ENCODE data around the gene GYS1. TPM values are rescaled to one million over a fixed set of nuclear protein-coding genes. Genes with fewer than 3 reads are reported as not detected.

The GYS1 gene
- total RNA-seq, 1 donor: 43.2 TPM

DNA sequence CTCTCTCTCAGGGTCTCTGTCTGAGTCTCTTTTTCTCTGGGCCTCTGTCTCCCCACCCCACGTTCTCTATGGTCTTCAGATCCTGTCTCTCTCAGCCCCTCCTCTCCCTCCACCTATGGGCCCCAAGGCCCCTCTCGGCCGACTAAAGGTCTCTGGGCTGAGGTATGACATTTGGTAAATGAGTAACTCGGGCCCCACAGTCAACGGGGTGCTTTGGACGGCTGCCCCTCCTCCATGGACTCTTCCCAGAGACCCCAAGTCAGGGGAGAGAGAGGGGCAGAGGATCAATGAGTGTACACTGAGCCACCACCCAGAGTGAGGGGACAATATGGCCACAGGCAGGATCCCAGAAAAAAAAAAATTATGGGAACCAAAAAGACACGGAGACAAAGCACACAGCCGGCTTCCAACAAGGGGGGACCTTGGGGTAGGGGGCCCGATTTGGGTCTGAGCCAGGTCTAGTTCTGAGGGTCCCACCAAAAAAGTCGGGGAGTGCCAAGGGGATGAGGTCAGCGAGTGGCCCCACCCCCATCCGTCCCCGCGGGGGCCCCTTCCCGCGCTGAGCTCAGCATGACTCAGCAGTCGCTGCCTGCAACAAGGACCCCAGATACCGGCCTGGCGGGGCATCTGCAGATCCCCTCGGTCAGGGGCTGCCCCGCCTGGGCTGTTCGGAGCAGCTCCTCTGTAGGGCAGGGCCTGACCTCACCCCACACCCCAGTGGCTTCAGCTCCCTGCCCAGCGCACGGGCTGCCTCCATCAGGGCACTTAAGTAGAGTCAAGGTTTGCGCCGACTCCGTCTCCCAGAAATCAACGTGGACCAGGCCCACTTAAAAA is 29.5 kb downstream of the GYS1 start:
- DNase-seq (ENCODE audit: low read depth): peak; percentile 77
- peak overlapping the region; percentile 25 for H3K4me3 ChIP-seq (ENCODE audit: low read depth, low read length)

DNA sequence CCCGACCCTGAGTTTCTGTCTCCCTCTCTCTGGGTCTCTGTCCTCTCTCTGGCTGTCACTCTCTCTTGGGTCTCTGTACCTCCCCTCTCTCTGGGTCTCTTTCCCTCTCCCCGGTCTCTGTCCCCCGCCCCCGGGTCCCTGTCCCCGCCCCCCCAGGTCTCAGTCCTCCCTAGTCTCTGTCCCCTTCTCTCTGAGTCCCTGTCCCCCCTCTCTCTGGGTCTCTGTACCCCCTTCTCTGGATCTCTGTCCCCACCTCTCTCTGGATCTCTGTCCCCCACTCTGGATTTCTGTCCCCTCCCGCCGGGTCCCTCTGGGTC is 30.3 kb downstream of the GYS1 start:
- DNase-seq (ENCODE audit: low read depth): no peak
- H3K4me3 ChIP-seq (ENCODE audit: low read depth, low read length): no peak overlapping the region
- TF ChIP-seq CTCF (IDR thresholded peaks at IDR 0.05; ENCODE audit: insufficient read depth, low read depth, low read length): no peak

More for the DNA sequence above, 29.5 kb downstream of the GYS1 start:
- TF ChIP-seq CTCF (IDR thresholded peaks at IDR 0.05; ENCODE audit: insufficient read depth, low read depth, low read length): no peak

DNA sequence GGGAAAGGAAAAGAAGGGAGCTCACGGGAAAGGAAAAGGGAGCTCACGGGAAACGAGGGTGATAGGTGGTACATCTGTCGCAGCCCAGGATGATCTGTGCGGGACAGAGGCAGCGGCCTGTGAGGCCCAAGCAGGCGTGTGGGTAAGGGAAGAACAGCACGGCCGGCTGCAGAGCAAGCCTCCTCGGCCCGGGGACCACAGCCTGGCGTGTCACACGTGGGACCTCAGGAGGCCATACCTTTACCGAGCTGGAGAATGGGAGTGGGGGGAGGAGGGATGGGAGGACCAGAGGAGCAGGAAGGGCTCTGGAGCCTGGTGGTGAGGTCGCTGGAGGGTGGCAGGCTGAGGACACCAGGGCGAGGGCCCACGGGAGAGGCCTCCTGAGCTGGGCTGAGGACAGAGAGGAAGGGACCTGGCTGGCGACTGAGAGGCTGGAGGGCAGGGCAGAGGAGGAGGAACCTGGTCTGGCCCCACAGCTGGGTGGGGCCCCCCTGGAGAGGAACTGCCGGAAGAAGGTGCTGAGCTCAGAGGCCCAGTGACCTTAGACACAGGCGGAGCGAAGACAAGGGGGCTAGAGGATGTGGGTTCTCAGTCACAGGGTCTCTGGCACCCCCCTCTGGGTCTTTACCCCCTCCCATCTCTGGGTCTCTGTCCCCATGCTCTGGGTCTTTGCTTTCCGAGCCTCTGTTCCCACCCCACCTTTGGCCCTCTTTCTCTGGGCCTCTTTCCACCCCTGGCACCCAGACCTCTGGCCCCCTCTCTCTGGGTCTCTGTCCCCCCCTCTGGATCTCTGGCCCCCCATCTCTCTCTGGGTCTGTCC is 30.9 kb downstream of the GYS1 start:
- TF ChIP-seq CTCF (IDR thresholded peaks at IDR 0.05; ENCODE audit: insufficient read depth, low read depth, low read length): no peak
- DNase-seq (ENCODE audit: low read depth): peak; percentile 28
- no peak overlapping the region for H3K4me3 ChIP-seq (ENCODE audit: low read depth, low read length)

GRCh38 chr19:48961673-48962028 is 31.5 kb downstream of the GYS1 start:
- no peak for TF ChIP-seq CTCF (IDR thresholded peaks at IDR 0.05; ENCODE audit: insufficient read depth, low read depth, low read length)
- no peak for DNase-seq (ENCODE audit: low read depth)
- no peak overlapping the region for H3K4me3 ChIP-seq (ENCODE audit: low read depth, low read length)

DNA sequence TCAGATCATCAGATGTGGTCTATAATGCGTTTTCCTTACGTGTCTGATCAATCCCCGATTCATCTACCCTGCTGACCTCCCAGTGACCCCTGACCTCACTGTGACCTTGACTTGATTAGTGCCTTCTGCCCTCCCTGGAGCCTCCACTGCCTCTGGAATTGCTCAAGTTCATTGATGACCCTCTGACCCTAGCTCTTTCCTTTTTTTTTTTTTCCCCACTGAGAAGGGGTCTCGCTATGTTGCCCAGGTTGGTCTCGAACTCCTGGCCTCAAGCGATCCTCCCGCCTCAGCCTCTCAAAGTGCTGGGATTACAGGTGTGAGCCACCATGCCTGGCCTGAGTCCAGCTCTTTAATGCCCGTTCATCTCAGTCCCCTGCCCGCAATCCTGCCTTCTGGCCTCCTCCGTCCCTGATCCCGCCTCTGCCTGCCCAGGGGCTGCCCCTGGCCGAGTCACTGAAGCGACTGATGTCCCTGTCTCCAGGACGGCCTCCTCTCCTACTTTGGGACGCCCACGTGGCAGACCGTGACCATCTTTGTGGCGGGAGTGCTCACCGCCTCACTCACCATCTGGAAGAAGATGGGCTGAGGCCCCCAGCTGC is 32.0 kb downstream of the GYS1 start:
- DNase-seq (ENCODE audit: low read depth): no peak
- no peak for TF ChIP-seq CTCF (IDR thresholded peaks at IDR 0.05; ENCODE audit: insufficient read depth, low read depth, low read length)
- no peak overlapping the region for H3K4me3 ChIP-seq (ENCODE audit: low read depth, low read length)

- DNase-seq (ENCODE audit: low read depth): no peak
These were observed 33.5 kb downstream of the GYS1 start for GRCh38 chr19:48959341-48960239.

More at GRCh38 chr19:48959341-48960239, 33.5 kb downstream of the GYS1 start:
- TF ChIP-seq CTCF (IDR thresholded peaks at IDR 0.05; ENCODE audit: insufficient read depth, low read depth, low read length): no peak
- no peak overlapping the region for H3K4me3 ChIP-seq (ENCODE audit: low read depth, low read length)
